ENCODE results near the gene ASXL1.
A peak's percentile ranks its signal among the peaks of the same experiment; 100 is the strongest.
"Not testable (repeated sequence)": the region's sequence is repeated elsewhere in the genome, so short reads cannot be mapped to it uniquely, and the experiment has no call there.

ASXL1 gene

GRCh38 chr20:32353848-32354496 is 4.2 kb upstream of the ASXL1 start:
- no peaks in the 10 kb centered on the region for H3K36me3 ChIP-seq (ENCODE audit: low read depth)
- no peak for ATAC-seq (ENCODE audit: low read depth)
- H3K9me3 ChIP-seq (ENCODE audit: severe bottlenecking) = no peaks in the 10 kb centered on the region
- H3K27me3 ChIP-seq (ENCODE audit: insufficient read depth, poor library complexity, severe bottlenecking) = no peaks in the 10 kb centered on the region
- H3K4me1 ChIP-seq (ENCODE audit: insufficient read depth, poor library complexity, severe bottlenecking) = peaks cover 23% of the 10 kb centered on the region
- TF ChIP-seq, protein P1, sequence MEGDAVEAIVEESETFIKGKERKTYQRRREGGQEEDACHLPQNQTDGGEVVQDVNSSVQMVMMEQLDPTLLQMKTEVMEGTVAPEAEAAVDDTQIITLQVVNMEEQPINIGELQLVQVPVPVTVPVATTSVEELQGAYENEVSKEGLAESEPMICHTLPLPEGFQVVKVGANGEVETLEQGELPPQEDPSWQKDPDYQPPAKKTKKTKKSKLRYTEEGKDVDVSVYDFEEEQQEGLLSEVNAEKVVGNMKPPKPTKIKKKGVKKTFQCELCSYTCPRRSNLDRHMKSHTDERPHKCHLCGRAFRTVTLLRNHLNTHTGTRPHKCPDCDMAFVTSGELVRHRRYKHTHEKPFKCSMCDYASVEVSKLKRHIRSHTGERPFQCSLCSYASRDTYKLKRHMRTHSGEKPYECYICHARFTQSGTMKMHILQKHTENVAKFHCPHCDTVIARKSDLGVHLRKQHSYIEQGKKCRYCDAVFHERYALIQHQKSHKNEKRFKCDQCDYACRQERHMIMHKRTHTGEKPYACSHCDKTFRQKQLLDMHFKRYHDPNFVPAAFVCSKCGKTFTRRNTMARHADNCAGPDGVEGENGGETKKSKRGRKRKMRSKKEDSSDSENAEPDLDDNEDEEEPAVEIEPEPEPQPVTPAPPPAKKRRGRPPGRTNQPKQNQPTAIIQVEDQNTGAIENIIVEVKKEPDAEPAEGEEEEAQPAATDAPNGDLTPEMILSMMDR (IDR thresholded peaks at IDR 0.05; ENCODE audit: poor library complexity, severe bottlenecking) = no peak
- H3K4me3 ChIP-seq (ENCODE audit: severe bottlenecking) = no peak overlapping the region
- peak; percentile 43 for DNase-seq (ENCODE audit: low spot score)
- no peak overlapping the region for H3K27ac ChIP-seq (ENCODE audit: poor library complexity, severe bottlenecking)

- H3K4me1 ChIP-seq (ENCODE audit: insufficient read depth, poor library complexity, severe bottlenecking) = peaks cover 23% of the 10 kb centered on the region
- no peaks in the 10 kb centered on the region for H3K9me3 ChIP-seq (ENCODE audit: severe bottlenecking)
- no peaks in the 10 kb centered on the region for H3K27me3 ChIP-seq (ENCODE audit: insufficient read depth, poor library complexity, severe bottlenecking)
- TF ChIP-seq, protein P1 (IDR thresholded peaks at IDR 0.05; ENCODE audit: poor library complexity, severe bottlenecking) = no peak
- no peak overlapping the region for H3K4me3 ChIP-seq (ENCODE audit: severe bottlenecking)
- 0 out of 3 replicates have a peak, but pooled peaks have one; percentile 3 for ATAC-seq (ENCODE audit: low read depth)
- H3K36me3 ChIP-seq (ENCODE audit: low read depth) = no peaks in the 10 kb centered on the region; the same call in 1 of the 2 replicates
- peak overlapping the region; percentile 91 for H3K27ac ChIP-seq (ENCODE audit: poor library complexity, severe bottlenecking)
- DNase-seq (ENCODE audit: low spot score) = peak; percentile 29
These were observed 3.3 kb upstream of the ASXL1 start for GRCh38 chr20:32354592-32355416.

DNA sequence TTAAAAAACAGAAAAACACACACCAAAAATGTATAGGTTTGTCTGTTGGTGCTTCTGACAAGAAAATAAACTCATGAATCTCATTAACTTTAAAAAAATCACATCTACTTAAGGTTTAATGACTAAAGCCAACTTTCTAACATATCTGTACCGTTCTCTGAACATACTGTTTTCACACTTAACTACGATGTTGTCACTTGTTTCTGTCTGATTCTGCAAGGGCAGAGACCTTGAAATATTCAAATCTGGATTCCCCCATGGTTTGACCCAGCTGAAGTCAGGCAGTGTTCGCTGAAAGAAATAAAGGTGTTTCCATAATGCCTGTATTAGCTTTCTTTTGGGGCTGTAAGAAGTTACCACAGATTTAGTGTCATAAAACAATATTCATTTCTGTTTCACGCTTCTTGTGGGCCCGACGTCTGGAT is 2.7 kb upstream of the ASXL1 start:
- TF ChIP-seq, protein P1 (IDR thresholded peaks at IDR 0.05; ENCODE audit: poor library complexity, severe bottlenecking) = no peak
- H3K36me3 ChIP-seq (ENCODE audit: low read depth) = peaks cover 3% of the 10 kb centered on the region
- ATAC-seq (ENCODE audit: low read depth) (no peak), DNase-seq (ENCODE audit: low spot score) (peak; percentile 2)
- H3K4me3 ChIP-seq (ENCODE audit: severe bottlenecking) = no peak overlapping the region
- peak overlapping the region; percentile 91 for H3K27ac ChIP-seq (ENCODE audit: poor library complexity, severe bottlenecking)
- no peaks in the 10 kb centered on the region for H3K9me3 ChIP-seq (ENCODE audit: severe bottlenecking)
- H3K4me1 ChIP-seq (ENCODE audit: insufficient read depth, poor library complexity, severe bottlenecking) = peaks cover 23% of the 10 kb centered on the region
- no peaks in the 10 kb centered on the region for H3K27me3 ChIP-seq (ENCODE audit: insufficient read depth, poor library complexity, severe bottlenecking)

- DNase-seq (ENCODE audit: low spot score) = peak; percentile 49
- not testable (repeated sequence) for ATAC-seq (ENCODE audit: low read depth); H3K4me3 ChIP-seq (ENCODE audit: severe bottlenecking); H3K36me3 ChIP-seq (ENCODE audit: low read depth); H3K9me3 ChIP-seq (ENCODE audit: severe bottlenecking); H3K27me3 ChIP-seq (ENCODE audit: insufficient read depth, poor library complexity, severe bottlenecking)
- H3K27ac ChIP-seq (ENCODE audit: poor library complexity, severe bottlenecking) = peak overlapping the region; percentile 91
- peaks cover 23% of the 10 kb centered on the region for H3K4me1 ChIP-seq (ENCODE audit: insufficient read depth, poor library complexity, severe bottlenecking)
These were observed 2.1 kb upstream of the ASXL1 start for GRCh38 chr20:32355907-32356621.

DNA sequence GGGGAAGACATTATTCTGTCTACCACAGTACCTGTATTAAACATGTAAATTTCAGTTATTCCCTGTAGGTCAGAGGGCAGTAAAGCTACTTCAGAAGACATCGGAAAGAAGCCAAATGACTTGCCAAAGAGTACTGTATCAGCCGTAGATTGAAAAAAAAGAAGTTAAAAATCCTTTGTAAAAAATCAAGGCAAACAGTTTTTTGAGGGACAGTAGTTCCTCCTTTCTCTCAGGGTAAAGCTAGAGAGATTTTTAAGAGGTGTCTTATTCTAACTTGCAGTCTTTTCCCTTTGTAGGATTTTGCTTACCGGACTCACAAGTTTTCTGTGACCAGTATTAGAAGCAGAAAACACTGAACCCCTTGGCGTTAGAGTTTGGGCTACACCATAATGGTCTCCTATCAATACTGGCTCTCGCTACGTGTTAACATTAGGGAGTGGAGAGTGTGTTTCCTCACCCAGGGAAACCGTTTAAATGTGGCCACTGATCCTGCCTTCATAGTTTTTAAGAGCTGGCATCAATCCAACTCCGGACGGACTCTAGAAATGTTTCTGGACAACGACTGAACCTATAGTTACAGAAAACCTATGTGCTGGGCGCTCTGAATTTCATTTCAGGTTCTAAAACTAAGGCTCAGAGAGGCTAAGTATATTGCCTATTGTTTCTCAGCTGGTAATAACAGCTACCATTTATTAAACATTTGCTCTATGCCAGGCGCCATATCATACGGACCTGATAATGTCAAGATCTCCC is 1.3 kb upstream of the ASXL1 start:
- Histone ChIP-seq H3K4me3 (ENCODE audit: severe bottlenecking) (peak overlapping the region; percentile 96), H3K36me3 (ENCODE audit: low read depth) (peaks cover 8% of the 10 kb centered on the region), H3K9me3 (ENCODE audit: severe bottlenecking) (no peaks in the 10 kb centered on the region), H3K27me3 (ENCODE audit: insufficient read depth, poor library complexity, severe bottlenecking) (no peaks in the 10 kb centered on the region), H3K27ac (ENCODE audit: poor library complexity, severe bottlenecking) (peak overlapping the region; percentile 91), H3K4me1 (ENCODE audit: insufficient read depth, poor library complexity, severe bottlenecking) (peaks cover 23% of the 10 kb centered on the region)
- peak; percentile 15 for DNase-seq (ENCODE audit: low spot score)
- TF ChIP-seq, protein P1 (IDR thresholded peaks at IDR 0.05; ENCODE audit: poor library complexity, severe bottlenecking) = no peak
- ATAC-seq (ENCODE audit: low read depth) = no peak

All from RWPE2 (cell line).